Measurements from ENCODE around the gene UBAP2L.
"Not testable (repeated sequence)": the region's sequence is repeated elsewhere in the genome, so short reads cannot be mapped to it uniquely, and the experiment has no call there.

UBAP2L gene

DNA sequence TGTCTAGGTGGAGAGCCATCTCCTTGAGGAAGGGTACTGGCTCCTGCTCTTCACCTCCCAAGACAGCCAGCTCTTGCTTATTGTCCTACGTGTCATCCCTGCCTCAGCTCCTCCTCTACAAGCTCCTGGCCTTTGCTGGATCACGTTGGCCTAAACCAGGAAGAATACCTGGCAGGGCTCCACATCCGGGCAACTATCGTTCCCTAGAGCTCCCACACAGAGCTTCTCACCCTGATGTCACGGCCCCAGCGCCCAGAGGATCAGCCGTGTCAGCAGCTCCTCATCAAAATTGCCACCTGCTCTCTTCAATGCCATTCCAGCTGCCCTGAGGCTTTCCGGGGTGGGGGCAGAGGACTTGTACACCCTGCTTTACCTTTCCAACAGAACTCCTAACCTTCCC is 26.9 kb upstream of the UBAP2L start:
- DNase-seq: no peak

DNA sequence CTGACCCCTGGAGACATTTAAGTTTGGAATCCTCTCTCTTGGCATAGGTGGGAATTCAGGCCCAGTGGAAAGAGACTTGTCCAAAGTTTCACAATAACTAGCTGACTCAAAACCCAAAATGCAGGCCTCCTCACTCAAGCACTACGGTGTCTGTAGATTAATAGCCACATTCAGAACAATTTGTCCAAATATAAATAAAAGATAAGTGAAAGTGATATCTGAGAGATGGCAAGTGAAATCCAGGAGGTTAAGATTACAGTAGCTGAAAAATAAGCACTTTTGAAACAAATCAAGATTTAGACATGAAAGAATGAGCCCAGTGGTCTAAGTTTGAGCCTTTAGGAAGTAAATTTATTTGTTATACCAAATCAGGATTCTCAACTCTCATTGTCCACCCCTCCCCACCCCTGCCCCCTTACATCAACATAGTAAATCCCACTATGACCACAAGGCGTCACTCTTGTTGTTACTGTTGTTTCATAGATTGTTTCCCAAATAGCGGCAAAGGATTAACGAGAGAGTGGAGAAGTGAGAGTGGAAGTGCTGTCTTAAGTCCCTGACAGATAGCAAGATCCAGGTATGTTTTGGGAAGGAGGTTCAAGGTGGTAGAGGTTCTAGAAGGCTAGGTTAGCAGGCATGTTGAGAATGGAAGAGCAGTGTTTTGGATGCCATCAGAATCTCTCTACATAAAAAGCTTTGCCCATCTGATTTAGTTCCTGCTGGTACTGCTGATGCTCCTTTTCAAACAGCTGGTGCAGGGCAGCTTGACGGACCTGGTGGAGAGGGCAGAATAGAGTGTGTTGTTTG is 21.8 kb upstream of the UBAP2L start:
- DNase-seq: peak in 7 of 56 donors; percentile 6 to 54 (median 26)

DNA sequence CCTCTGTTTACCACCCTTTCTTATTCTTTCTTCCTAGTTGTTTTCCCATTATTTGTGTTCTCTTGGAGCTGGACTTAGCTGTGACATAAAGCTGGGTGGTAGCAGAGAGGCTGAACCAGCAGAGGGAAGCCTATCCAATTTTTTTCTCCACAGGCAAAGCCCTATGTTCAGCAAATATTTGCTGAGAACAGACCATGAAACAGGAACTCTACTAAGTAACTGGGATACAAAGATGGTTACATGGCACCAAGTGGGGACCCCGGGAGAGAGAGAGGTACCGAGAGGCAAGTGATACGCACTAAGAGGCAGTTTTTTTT is 21.2 kb upstream of the UBAP2L start:
- no peak for DNase-seq

DNA sequence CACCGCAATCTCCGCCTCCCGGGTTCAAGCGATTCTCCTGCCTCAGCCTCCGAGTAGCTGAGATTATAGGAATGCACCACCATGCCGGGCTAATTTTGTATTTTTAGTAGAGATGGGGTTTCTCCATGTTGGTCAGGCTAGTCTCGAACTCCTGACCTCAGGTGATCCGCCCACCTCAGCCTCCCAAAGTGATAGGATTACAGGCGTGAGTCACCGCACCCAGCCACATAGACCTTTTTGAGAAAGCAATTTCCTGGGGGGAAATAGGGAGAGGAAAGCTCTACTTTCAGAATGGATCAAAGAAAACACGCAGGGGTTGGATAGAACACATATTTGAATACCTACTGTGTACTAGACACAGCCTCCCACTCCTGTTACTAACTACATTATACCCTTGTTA is 15.0 kb upstream of the UBAP2L start:
- DNase-seq: not testable (repeated sequence)

DNA sequence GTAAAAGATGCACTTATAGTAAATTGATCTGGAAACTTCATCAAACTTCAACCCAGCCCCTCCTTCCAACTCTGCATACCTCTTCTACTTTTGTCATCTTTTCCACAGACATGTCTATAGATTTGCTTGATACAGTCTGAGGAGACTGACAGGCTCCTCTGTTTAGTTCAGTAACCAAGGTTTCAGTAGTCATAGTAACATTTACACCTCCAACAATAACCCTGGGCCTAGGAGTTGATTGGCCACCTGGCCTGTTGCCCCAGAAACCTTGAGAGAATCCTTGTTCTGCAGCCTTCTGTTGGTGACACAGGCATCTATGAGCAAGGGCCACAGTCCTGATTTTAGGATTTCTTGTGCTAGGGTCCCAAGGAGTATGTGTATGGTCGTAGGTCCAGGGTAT is 14.6 kb upstream of the UBAP2L start, which contains the start of gene CFAP141:
CFAP141 (minus strand) TSS at position 138 of the 400 bp plus-strand sequence; CDS start at position 112, 26 bp downstream.
- no peak for DNase-seq

DNA sequence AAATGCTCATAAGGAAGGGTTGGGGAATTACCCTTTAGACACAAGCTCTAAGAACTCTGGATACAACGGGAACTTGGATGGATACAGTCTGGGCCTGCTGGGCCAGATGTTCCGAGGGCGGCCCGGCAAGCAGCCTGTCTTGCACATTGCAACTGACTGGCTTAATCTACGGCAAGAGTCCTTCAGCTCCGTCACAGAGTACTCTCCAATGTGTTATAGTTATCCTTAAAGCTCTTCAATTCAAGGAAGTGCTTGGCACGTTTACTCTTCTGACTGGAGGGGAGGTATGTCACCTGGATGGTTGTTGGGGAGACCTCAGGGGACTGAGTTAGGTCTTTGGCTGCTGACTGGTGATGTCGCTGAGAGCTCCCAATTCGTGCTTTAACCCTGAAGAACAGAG is 13.5 kb upstream of the UBAP2L start:
- no peak for DNase-seq

DNA sequence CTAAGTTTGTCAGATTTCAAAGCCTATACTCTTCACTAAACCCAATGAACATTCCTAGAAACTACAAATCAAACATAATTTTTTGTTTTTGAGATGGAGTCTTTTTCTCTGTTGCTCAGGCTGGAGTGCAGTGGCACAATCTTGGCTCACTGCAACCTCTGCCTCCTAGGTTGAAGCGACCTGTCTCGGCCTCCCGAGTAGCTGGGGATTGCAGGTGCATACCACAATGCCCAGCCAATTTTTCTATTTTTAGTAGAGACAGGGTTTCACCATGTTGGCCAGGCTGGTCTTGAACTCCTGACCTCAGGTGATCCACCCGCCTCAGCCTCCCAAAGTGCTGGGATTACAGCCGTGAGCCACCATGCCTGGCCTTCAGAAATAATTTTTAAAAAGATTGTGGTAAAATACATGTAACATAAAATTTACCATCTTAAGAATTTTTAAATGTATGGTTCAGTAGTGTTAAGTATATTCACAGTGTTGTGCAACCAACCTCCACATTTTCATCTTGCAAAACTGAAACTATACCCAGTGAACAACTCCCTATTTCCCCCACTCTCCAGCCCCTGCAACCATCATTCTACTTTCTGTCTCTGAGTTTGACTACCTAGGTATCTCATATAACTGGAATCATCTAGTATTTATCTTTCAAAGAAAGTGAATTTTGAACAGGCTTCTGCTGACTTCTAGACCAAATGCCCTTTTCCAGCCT is 11.9 kb upstream of the UBAP2L start:
- DNase-seq: no peak

DNA sequence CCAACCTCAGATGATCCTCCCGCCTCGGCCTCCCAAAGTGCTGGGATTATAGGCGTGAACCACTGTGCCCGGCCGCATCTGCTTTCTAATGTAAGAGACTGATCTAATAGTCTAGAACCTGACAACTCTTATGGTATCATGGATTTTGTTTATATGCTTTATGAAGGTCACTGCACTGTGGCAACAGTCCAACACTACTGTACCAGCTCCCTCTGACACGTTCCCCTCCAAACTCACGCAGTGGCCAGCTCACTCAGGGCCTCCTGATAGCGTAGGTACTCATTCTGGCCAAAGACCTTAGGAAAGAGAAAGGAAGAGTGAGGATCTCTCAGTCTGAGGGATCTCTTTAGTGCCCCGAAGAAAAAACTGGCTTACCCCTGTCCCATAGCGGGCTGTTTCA is 8.7 kb upstream of the UBAP2L start:
- DNase-seq: no peak

DNA sequence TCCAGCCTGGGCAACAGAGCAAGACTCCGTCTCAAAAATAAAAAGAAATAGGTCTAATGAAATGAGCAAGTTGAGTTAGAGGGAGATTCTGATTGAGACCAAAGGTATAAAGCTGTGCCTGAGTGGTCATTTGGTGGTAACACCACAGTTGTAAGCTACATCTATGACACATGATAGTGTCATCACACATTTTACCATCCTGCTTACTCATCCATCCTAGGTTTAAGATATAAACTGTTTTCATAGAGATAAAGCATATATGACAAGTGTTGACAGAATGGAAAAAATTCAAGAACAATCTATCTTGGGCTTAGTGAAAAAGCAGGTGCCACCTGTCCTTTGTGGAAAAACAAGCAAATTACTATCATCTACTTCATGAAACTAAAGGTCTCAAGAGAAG is 7.5 kb upstream of the UBAP2L start:
- DNase-seq: no peak

DNA sequence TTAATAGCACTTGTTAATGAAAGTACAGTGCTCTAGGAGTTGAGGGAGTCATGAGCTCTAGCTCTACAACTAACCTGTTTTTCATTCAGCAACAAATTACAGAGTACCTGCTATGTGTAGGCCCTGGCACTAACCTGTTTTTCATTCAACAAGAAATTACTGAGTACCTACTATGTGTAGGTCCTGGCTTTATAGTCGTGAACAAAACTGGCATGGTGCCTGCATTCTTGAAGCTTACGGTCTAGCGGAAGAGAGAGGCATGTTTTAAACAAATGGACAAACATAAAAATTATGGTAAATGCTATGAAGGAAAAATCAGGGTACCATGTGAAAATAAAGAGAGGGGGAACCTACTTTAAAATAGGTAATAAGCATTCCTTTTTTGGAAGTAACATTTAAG is 2.2 kb upstream of the UBAP2L start:
- no peak for DNase-seq

DNA sequence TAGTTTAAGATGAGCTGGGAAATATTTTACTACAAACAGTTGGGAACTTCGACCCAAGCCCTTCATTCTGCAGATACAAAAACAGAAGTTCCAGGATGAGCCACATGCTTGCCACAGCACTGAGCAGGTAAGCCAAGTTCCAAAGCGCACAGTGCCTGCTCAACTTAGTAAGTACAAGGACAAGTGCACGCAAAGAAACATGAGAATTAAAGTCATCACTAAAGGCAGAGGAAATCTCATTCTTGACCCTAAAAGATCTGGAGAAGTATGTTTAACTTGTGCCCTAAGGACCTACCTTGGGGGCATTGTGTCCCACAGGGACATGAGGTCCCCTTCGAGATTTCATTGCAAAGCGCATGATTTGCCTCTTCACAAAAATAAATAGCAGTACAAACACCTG is 1.2 kb upstream of the UBAP2L start:
- DNase-seq: no peak

DNA sequence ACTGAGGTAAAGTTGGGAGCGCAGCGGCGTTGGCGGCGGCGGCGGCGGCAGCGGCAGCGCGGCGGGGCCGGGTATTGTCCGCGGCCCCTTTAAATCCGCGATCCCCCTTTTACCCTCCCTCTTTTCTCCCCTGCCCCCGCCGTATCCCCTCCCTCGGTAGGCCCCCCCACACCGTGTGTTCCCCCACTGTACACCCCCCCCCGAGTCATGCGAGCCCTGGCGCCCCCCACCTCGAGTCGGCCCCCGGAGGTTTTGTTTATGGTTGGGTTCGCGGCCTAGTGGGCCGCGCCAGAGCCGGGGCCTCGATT is 169 bp downstream of the UBAP2L start:
- DNase-seq: peak in 7 of 56 donors; percentile 26 to 77 (median 59)

DNA sequence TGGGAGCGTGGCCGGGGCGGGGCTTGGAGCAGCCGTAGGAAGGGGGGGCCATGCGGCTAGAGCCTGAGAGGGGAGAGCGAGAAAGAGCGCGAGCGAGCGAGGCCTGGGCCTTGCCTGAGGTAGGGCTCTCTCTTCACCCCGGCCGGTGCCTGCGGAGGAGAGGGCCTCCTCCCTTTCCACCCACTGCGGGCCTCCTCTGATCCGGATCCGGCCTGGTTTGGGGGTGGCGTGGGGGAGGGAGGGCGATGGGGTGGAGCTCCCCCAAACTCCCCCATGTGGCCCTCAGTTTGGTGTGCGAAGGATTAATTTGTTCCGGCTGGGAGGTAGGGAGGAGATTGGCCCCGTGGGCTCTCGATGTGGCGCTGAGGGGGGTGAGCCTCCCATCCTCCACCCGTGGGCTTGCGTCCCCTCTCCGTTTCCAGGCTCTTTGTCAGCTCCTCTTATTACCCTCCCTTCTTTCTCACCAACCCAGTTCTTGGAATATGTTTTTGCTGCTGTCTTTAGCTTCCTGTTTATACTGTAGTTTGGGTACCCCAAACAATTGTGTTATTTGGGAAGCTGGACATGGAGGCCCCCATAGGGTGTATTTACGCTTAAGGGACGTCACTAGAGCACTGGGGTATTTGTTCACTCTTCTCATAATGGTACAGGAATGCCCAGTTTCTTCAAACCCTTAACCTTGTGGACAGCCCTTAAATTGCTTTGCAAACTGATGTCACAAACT is 685 bp downstream of the UBAP2L start:
- peak in 42 of 56 donors; percentile 17 to 77 (median 50) for DNase-seq

DNA sequence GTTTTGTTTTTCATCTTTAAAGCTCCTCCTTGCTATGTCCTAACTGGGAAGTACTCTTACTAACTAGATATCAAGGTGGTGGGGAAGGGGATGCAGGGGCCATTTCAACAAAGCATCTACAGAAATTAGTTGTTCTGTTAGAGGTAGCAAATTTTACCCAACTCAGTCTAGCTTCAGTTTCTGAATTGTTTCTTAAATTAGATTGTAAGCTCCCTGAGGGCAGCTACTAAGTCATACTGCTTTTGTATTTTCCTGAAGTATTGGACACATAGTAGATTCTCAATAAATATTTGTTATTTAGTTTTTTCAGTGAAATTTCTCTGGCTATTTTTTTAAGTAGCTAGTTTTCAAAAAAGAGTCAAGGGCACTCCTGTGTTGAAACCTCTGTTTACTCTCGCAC is 1.8 kb downstream of the UBAP2L start:
- no peak for DNase-seq

DNA sequence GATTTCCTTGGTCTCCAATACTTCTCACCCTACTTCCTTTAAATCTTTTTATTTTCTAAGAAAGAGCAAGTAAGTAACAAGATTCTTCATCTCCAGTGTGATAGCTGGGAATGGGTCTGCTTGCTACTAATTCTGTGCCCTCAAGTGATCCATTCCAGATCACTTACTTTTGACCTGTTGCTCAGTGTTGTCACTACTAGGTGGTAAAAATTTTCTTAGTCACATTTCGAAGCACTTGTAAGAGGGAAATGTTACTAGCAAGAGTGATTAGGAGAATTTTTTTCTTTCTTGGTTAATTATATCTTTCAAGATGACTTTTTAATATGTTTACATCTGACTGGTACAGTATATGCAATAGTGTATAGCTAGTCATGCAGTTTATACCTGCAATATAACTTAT is 2.2 kb downstream of the UBAP2L start:
- DNase-seq: no peak

DNA sequence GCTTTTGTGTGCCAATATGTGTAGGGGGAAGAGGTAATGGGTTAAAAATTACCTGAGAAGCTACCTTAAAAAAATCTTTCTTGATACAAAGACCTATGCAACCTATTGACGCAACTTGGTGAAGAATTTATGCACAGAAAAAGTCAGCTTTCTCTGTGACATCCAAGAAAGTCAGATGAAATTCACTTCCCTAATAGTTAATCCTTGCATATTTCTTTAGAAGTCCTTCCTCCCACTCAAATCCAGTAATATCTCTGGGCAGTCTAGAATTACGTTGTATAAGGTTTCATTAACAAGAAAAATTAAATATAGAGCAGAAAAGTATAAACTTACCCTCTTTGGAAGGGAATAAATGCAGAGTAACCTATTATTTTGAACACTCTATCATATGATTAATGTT is 2.9 kb downstream of the UBAP2L start:
- no peak for DNase-seq

DNA sequence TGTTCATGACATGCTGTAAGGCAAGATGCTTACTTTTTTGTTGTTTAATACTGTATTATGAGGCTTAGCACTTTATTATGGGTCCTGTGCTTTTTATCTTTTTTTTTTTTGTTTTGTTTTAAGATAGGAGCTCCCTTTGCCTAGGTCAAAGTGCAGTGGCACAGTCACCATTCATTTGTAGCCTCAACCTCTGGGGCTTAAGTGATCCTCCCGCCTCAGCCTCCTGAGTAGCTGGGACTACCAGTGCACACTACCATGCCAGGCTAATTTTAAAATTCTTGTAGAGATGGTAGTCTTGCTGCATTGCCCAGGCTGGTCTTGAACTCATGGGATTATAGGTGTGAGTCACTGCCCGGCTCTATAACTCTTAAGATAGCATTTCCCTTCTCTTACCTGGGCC is 4.6 kb downstream of the UBAP2L start:
- DNase-seq: no peak

DNA sequence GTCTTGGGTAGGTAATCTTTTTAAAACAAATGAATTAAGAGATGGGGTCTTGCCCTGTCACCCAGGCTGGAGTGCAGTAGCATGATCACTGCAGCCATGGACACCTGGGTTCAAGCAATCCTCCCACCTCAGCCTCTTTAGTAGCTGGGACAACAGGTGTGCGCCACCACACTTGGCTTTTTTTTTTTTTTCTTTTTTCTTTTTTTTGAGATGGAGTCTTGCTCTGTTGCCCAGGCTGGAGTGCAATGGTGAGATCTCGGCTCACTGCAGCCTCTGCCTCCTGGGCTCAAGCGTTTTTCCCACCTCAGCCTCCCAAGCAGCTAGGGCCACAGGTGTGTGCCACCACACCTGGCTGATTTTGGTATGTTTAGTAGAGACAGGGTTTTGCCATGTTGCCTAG is 10.4 kb downstream of the UBAP2L start:
- not testable (repeated sequence) for DNase-seq

DNA sequence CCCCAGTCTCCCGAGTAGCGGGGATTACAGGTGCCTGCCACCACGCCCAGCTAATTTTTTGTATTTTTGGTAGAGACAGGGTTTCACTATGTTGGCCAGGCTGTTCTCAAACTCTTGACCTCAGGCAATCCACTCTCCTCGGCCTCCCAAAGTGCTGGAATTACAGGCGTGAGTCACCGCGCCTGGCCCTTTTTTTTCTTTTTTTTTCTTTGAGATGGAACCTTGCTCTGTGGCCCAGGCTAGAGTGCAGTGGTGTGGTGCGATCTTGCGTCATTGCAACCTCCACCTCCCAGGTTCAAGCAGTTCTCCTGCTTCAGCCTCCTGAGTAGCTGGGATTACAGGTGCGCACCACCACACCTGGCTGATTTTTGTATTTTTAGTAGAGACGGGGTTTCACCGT is 12.4 kb downstream of the UBAP2L start:
- DNase-seq: not testable (repeated sequence)

DNA sequence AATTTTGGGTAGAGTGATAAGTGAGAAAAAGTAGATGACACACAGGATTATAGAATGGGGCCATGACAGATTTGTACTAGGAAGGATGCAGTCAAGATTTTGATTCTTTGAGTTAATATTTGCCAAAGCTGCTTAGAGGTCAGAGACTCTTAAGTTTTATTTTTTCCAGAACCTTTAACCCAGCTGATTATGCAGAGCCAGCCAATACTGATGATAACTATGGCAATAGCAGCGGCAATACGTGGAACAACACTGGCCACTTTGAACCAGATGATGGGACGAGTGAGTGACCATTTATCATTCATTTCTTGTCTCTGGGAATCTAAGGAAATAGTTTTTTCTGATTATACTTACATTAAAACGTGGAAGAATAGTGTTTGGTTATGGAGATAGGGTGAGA is 16.1 kb downstream of the UBAP2L start:
- no peak for DNase-seq

DNA sequence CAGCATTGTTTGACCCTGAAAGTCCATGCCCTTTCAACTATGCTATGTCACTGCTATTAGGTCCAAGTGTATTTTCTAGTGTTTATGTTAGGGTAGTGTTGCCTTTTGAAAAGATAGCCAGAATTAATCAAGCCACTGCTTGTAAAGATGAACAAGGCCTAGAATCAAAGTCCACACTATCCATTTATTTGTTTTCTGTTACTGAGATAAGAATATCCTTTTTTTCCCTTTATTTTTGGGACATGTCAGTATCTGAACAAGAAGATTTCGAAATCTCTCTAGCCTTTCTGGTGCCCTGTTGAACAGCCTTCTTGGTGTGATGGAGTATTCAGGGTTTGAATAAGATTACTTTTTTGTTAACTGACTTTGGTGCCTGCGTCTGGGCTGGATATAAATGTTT is 16.7 kb downstream of the UBAP2L start:
- no peak for DNase-seq

DNA sequence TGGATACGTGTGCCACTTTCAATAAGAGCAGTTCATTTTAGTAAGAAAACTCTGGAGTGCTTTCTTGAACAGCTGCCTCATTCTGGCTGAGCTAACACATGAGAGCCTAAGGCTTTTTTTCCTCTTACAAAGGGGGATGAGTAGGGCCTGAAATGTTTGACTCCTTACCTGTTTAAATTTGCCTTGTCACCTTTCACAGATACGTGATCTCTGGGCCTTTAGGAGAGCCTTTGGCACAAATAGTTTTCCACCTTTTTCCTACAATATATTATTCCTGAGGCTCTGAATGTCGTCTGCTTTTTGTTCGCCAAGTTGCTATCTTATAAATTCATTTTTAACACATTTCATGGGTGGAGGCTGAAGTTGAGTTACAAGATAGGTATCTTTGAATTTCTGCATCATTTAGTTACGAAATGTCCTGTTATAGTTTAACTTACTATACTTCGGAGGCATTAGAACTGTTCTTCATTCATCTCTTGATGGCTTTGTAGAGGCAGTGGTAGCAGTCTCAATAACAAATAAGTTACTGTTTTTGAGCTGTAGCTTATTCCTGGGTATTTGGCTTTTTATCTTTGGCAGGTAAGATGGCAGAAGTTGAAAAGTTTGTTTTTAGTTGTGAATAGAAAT is 17.2 kb downstream of the UBAP2L start:
- no peak for DNase-seq
